Loucy (cell line): ENCODE data around the gene DBT.

Experiments
- CTCF ChIP-seq: fragments of 200-600 bp; sonication (generic); conservative IDR thresholded peaks from 2 replicates; pipeline ENCODE4 v1.5.1; 2014; ENCODE audit warnings: mild to moderate bottlenecking, antibody characterized with exemption, low read length
- EZH2phosphoT487 ChIP-seq: fragments of 200-600 bp; IDR thresholded peaks from 2 replicates; pipeline ENCODE4 v1.6.1; 2018; ENCODE audit warnings: antibody characterized with exemption, mild to moderate bottlenecking, moderate library complexity, borderline replicate concordance

DNA sequence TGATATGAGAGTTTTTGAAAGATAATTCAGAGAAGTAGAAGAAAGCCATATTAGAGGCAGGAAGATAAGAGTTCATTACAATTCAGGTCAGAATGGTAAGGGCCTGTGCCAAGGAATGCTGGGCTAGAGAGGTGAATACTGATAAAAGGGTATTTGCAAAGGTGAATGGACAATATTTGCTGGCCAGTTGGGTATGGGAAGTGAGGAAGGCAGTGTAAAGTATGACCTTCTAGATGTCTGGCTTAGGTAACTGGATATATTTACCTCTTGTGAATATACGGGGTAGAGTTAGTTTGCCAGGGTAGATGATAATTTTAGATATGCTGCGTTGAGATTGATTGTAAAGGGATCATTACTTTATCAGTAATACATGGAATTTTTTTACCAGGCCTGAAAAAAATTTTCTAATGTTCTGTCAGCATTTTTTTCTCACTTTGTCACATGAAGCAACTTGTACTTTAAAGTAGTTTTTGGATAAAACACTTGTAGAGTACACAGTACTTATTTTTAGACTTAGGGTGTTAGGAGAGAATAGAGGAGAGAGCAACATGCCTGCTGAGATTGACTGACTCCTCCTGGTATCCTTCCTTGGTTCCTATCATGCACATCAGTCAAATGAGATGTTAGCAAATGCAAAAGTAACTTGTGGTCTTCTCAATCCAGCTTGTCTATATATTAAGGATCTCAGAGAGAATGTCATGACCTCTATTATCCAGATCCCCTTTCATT lies 30.5 kb upstream of the DBT start:
- TF ChIP-seq CTCF (no peak), EZH2phosphoT487 (no peak)
